Endothelial cell of umbilical vein (primary cell): ENCODE results near the gene TMED7. TPM values are rescaled to one million over a fixed set of nuclear protein-coding genes. Genes with fewer than 3 reads are reported as not detected.

Experiments used
- BruUV-seq: library from RNA; stranded (reverse); fragments of 400-500 nt; replicated peaks from 2 replicates; lab custom pipeline; 2021; lab: Mats Ljungman, UMichigan
- CTCF ChIA-PET: fragments of 300-600, 350-600 bp; sonication (Branson Sonifier 250); formaldehyde crosslinking; loops from one replicate; lab custom pipeline; 2021; ENCODE audit warnings: antibody characterized with exemption, inconsistent platforms; lab: Charles Lee
- POLR2A ChIA-PET: fragments of 300-600, 350-600 bp; sonication (Branson Sonifier 250); formaldehyde crosslinking; loops from one replicate; lab custom pipeline; 2021; ENCODE audit warnings: antibody characterized with exemption, inconsistent platforms; lab: Charles Lee
- DNase-seq: peaks from one replicate; pipeline ENCODE4 v3.0.0-alpha.2; 2011; ENCODE audit warnings: low read depth, low spot score
- FAIRE-seq: peaks from 2 replicates; lab custom pipeline; 2011; peaks lifted over from hg19 to GRCh38; lab: Jason Lieb, UNC
- H2AFZ ChIP-seq: 2 replicates; pipeline ENCODE4 v1.6.0; 2012; ENCODE audit warnings: low read depth, low read length, control low read depth, inconsistent platforms
- H3K27ac ChIP-seq: 2 replicates; pipeline ENCODE4 v1.5.1; 2011; ENCODE audit warnings: low read depth, mild to moderate bottlenecking, control low read depth, low read length, moderate library complexity; ENCODE audit not compliant: insufficient read depth
- H3K27me3 ChIP-seq, 2 experiments: 2 replicates each; pipeline versions ENCODE4 v1.6.0 to v1.6.1; 2011; ENCODE audit warnings: low read length in 2 of 2, mixed read lengths in 1 of 2; ENCODE audit not compliant: control insufficient read depth in 2 of 2, insufficient read depth in 2 of 2
- H3K36me3 ChIP-seq, 2 experiments: 2 replicates in 1 of 2; 3 replicates in 1 of 2; pipeline ENCODE4 v1.5.1; 2011; ENCODE audit warnings: low read length in 2 of 2, mild to moderate bottlenecking in 1 of 2, moderate library complexity in 1 of 2; ENCODE audit not compliant: control insufficient read depth in 2 of 2, insufficient read depth in 2 of 2; ENCODE audit errors: extremely low read depth in 1 of 2
- H3K4me1 ChIP-seq: 3 replicates; pipeline ENCODE4 v1.5.1; 2011; ENCODE audit warnings: mild to moderate bottlenecking, low read length; ENCODE audit not compliant: control insufficient read depth, insufficient read depth; ENCODE audit errors: extremely low read depth
- H3K4me2 ChIP-seq: 2 replicates; pipeline ENCODE4 v1.6.1; 2011; ENCODE audit warnings: low read length, control low read depth, mixed read lengths; ENCODE audit not compliant: insufficient read depth
- H3K4me3 ChIP-seq, 3 experiments: fragments of 200-600 bp in 1 of 3; sonication (generic), shearing (Covaris generic) in 1 of 3; replicated peaks in 1 of 3; 2 replicates each; pipeline ENCODE4 v1.5.1; 2011 to 2016; ENCODE audit warnings: control low read depth in 3 of 3, low read length in 3 of 3, mild to moderate bottlenecking in 2 of 3, inconsistent platforms in 1 of 3, low read depth in 1 of 3, moderate library complexity in 1 of 3; ENCODE audit not compliant: insufficient read depth in 1 of 3
- H3K79me2 ChIP-seq: 2 replicates; pipeline ENCODE4 v1.6.0; 2012; ENCODE audit warnings: low read length, inconsistent platforms; ENCODE audit not compliant: control insufficient read depth, insufficient read depth
- H3K9ac ChIP-seq: replicated peaks from 2 replicates; pipeline ENCODE3; 2011; ENCODE audit warnings: low read length, control low read depth; ENCODE audit not compliant: insufficient read depth; ENCODE audit errors: extremely low read depth
- H3K9me1 ChIP-seq: replicated peaks from 3 replicates; pipeline ENCODE4 v1.6.0; 2011; ENCODE audit warnings: mild to moderate bottlenecking, low read length; ENCODE audit not compliant: control insufficient read depth, insufficient read depth; ENCODE audit errors: extremely low read depth
- H3K9me3 ChIP-seq: replicated peaks from 2 replicates; pipeline ENCODE4 v1.5.1; 2012; ENCODE audit warnings: low read length, inconsistent platforms; ENCODE audit not compliant: control insufficient read depth, insufficient read depth
- H4K20me1 ChIP-seq: replicated peaks from 2 replicates; pipeline ENCODE3; 2011; ENCODE audit warnings: mild to moderate bottlenecking, low read length; ENCODE audit not compliant: control insufficient read depth, insufficient read depth; ENCODE audit errors: extremely low read depth
- EZH2 ChIP-seq: IDR thresholded peaks from 2 replicates; pipeline ENCODE4 v1.6.1; 2012; ENCODE audit warnings: borderline replicate concordance, low read depth, mild to moderate bottlenecking, moderate library complexity, low read length, inconsistent platforms; ENCODE audit not compliant: severe bottlenecking
- FOS ChIP-seq: IDR thresholded peaks from 2 replicates; pipeline ENCODE4 v1.6.1; 2011; ENCODE audit warnings: mild to moderate bottlenecking, low read length, moderate library complexity, borderline replicate concordance; ENCODE audit not compliant: insufficient read depth
- GATA2 ChIP-seq: IDR thresholded peaks from 2 replicates; pipeline ENCODE4 v1.7.0; 2011; ENCODE audit warnings: low read depth, mild to moderate bottlenecking, moderate library complexity, mixed read lengths, low read length; ENCODE audit not compliant: insufficient read length, insufficient read depth
- JUN ChIP-seq: IDR thresholded peaks from 2 replicates; pipeline ENCODE4 v1.6.1; 2011; ENCODE audit warnings: borderline replicate concordance, low read depth; ENCODE audit not compliant: insufficient read length, insufficient read depth
- MYC ChIP-seq: IDR thresholded peaks from one replicate; pipeline ENCODE4 v1.6.1; 2011; ENCODE audit warnings: mild to moderate bottlenecking, low read depth, low read length
- POLR2A ChIP-seq: IDR thresholded peaks from 2 replicates; pipeline ENCODE4 v1.6.1; 2012; ENCODE audit warnings: low read depth, mild to moderate bottlenecking, control low read depth, low read length
- POLR2AphosphoS5 ChIP-seq: IDR thresholded peaks from 2 replicates; pipeline ENCODE4 v1.6.1; 2012; ENCODE audit warnings: low read depth, mild to moderate bottlenecking, control low read depth, low read length, moderate library complexity; ENCODE audit not compliant: insufficient read depth
- dilution Hi-C: fragments of 300-500 bp; cut with MboI; formaldehyde crosslinking; loops from one replicate; pipeline ENCODE4 v1.15.0; 2019; ENCODE audit warnings: low sequenced_read_pairs; ENCODE audit not compliant: extremely low pct_ligation_motif_present
- intact Hi-C: fragments of 100-400 bp; cut with micrococcal nuclease; formaldehyde crosslinking; loops from one replicate; pipeline ENCODE4 v1.10.0; 2022
- polyA plus RNA-seq, 4 experiments: library from polyadenylated mRNA; depleted of rRNA in 3 of 4; stranded (reverse) in 3 of 4; unstranded in 1 of 4; fragments of >200 nt; gene quantifications; 2 replicates each; pipeline versions ENCODE4 v1.2.1 to v1.2.3, GENCODE V29; 2011 to 2012; ENCODE audit warnings: missing spikeins in 1 of 4
- total RNA-seq: library from RNA; stranded (reverse); gene quantifications from 2 replicates; pipeline ENCODE4 v1.2.3, GENCODE V29; 2021
- TF ChIP-seq, protein P1 (sequence below), 2 donors: IDR thresholded peaks; 1 replicate in 1 of 2; 2 replicates in 1 of 2; pipeline ENCODE4 v1.5.1; 2011; ENCODE audit warnings: low read length in 2 of 2, mild to moderate bottlenecking in 2 of 2, moderate library complexity in 2 of 2, control low read depth in 1 of 2, inconsistent platforms in 1 of 2, low read depth in 1 of 2; ENCODE audit not compliant: insufficient read depth in 1 of 2; ENCODE audit errors: extremely low read depth in 1 of 2

Gene TMED7
- total and polyA plus RNA-seq, 2 donors (not counting 3 experiments of a cell fraction or from before 2014, with no cell fraction given) = 57.6 to 101 TPM

DNA sequence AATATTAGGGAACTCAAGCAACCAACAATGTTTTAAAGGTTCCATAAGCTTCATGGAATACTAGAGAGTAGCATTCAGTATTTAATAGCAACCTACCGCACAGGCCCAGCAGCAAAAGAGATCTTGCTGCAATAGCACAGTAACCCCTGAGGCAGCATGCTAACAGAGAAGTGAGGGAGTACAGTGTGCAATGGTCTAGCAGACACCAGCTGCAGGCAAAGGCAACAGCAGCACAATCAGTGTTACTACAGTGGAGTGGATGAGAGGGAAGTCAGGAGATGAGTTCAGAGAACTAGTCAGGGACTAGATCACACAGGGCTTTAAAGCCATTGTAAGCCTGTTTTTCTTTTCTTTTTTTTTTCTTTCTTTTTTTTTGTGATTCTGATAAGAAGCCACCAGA, 26.3 kb downstream of the TMED7 start:
- BruUV-seq = no TSS peak

DNA sequence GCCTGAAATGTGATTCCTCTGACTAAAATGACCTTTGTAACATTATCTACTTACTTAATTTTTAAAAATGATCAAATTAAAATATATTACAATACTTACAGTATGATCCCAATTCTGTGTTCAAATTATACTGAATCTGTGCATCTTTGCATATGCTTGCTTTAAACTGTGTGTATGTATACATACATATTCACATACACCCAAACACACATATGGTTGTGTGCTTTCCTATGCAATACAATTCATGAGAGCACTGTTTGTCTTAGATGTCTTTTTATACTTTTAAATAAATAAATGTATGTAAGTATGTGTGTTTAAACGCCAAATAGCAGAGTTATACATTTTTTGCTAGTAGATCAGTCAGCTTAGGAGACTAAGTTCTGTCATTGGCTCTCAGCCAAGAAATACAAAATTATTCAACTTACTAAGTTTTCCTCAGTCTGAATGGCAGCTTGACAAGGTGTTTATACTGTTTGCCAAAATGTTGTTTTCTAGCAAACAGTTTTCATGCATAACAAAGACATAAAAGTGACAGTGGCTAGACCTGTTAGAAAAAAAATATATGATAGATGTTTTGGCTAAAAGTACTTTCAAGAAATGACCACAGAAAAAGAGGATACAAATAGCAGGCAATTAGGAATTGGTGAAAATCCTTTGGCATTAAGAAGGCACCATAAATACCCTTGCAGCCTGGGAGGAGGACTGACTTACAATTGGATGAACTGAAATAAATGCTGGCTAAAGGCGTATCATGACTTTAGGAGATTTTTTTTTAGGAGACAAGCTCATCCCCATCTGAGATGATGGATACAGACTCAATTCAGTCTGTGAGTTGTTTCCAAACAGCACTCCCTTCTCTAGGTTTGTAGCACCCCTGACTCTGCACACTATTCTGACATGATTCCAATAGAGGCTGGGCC, 31.4 kb downstream of the TMED7 start:
- ChIA-PET CTCF (interaction anchor here (0.9 to 1.7 kb wide), 2 partner anchors 285 to 288 kb away, joined by 3 to 6 read pairs; no protein-coding TSS in a partner anchor), POLR2A (no interaction called here)
- Histone ChIP-seq H3K9ac (no peak overlapping the region), H3K9me3 (no peaks in the 10 kb centered on the region), H2AFZ (no peak overlapping the region), H3K4me2 (no peak overlapping the region), H3K79me2 (no peaks in the 10 kb centered on the region), H4K20me1 (no peaks in the 10 kb centered on the region), H3K4me3 (no peak overlapping the region), H3K9me1 (no peaks in the 10 kb centered on the region), H3K36me3 (no peaks in the 10 kb centered on the region), H3K27me3 (no peaks in the 10 kb centered on the region), H3K27ac (no peak overlapping the region), H3K4me1 (peaks cover 6% of the 10 kb centered on the region)
- TF ChIP-seq FOS = no peak
- TF ChIP-seq JUN = no peak
- no peak for TF ChIP-seq POLR2AphosphoS5
- no peak for TF ChIP-seq EZH2
- no peak for TF ChIP-seq GATA2
- no peak for TF ChIP-seq MYC
- TF ChIP-seq, protein P1, sequence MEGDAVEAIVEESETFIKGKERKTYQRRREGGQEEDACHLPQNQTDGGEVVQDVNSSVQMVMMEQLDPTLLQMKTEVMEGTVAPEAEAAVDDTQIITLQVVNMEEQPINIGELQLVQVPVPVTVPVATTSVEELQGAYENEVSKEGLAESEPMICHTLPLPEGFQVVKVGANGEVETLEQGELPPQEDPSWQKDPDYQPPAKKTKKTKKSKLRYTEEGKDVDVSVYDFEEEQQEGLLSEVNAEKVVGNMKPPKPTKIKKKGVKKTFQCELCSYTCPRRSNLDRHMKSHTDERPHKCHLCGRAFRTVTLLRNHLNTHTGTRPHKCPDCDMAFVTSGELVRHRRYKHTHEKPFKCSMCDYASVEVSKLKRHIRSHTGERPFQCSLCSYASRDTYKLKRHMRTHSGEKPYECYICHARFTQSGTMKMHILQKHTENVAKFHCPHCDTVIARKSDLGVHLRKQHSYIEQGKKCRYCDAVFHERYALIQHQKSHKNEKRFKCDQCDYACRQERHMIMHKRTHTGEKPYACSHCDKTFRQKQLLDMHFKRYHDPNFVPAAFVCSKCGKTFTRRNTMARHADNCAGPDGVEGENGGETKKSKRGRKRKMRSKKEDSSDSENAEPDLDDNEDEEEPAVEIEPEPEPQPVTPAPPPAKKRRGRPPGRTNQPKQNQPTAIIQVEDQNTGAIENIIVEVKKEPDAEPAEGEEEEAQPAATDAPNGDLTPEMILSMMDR (IDR thresholded peaks at IDR 0.05; ENCODE audit: extremely low read depth in 1 of 2, insufficient read depth in 1 of 2, low read depth in 1 of 2, low read length in 2 of 2) = no peak
- no peak for TF ChIP-seq POLR2A
- intact Hi-C loops (no loop called here), dilution Hi-C loops (no loop called here)
- peak; percentile 75 for FAIRE-seq
- peak; percentile 59 for DNase-seq
- BruUV-seq = no TSS peak

More for the DNA sequence above, 26.3 kb downstream of the TMED7 start:
- no peak overlapping the region for H3K27ac ChIP-seq
- no peak overlapping the region for H2AFZ ChIP-seq
- TF ChIP-seq EZH2 = no peak
- no peak for TF ChIP-seq POLR2AphosphoS5
- FAIRE-seq = no peak
- no peaks in the 10 kb centered on the region for H3K9me1 ChIP-seq
- no peaks in the 10 kb centered on the region for H3K36me3 ChIP-seq
- H3K27me3 ChIP-seq = no peaks in the 10 kb centered on the region
- dilution Hi-C loops (no loop called here), intact Hi-C loops (no loop called here)
- no peak overlapping the region for H3K4me2 ChIP-seq
- no peaks in the 10 kb centered on the region for H3K79me2 ChIP-seq
- H3K4me1 ChIP-seq = peaks cover 17% of the 10 kb centered on the region
- ChIA-PET CTCF (no interaction called here), POLR2A (no interaction called here)
- H4K20me1 ChIP-seq = no peaks in the 10 kb centered on the region
- no peak for DNase-seq
- no peaks in the 10 kb centered on the region for H3K9me3 ChIP-seq
- no peak overlapping the region for H3K9ac ChIP-seq
- H3K4me3 ChIP-seq = no peak overlapping the region
